ENCODE data around the gene ZBED5.
"Not testable (repeated sequence)": the region's sequence is repeated elsewhere in the genome, so short reads cannot be mapped to it uniquely, and the experiment has no call there.

DNA sequence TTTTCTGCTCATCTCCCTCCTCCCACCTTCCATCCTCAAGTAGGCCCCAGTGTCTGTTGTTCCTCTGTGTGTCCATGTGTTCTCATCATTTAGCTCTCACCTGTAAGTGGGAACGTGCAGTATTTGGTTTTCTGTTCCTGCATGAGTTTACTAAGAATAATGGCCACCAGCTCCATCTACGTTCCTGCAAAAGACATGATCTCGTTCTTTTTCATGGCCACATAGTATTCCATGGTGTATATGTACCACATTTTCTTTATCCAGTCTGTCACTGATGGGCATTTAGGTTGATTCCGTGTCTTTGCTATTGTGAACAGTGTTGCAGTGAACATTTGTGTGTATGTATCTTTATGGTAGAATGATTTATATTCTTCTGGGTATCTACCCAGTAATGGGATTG, 21.0 kb downstream of the ZBED5 start:
- TF ChIP-seq, protein P1, sequence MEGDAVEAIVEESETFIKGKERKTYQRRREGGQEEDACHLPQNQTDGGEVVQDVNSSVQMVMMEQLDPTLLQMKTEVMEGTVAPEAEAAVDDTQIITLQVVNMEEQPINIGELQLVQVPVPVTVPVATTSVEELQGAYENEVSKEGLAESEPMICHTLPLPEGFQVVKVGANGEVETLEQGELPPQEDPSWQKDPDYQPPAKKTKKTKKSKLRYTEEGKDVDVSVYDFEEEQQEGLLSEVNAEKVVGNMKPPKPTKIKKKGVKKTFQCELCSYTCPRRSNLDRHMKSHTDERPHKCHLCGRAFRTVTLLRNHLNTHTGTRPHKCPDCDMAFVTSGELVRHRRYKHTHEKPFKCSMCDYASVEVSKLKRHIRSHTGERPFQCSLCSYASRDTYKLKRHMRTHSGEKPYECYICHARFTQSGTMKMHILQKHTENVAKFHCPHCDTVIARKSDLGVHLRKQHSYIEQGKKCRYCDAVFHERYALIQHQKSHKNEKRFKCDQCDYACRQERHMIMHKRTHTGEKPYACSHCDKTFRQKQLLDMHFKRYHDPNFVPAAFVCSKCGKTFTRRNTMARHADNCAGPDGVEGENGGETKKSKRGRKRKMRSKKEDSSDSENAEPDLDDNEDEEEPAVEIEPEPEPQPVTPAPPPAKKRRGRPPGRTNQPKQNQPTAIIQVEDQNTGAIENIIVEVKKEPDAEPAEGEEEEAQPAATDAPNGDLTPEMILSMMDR (IDR thresholded peaks at IDR 0.05), result not testable (repeated sequence)
- not testable (repeated sequence) for TF ChIP-seq POLR2A (IDR thresholded peaks at IDR 0.05)

Data from ovary (tissue), 3 donors.